Measurements from ENCODE around the gene SPATA6L.

The SPATA6L gene

GRCh38 chr9:4548811-4549725, 117.2 kb downstream of the SPATA6L start:
- DNase-seq, result no peak
- Mint-ChIP-seq H3K27ac (no peak overlapping the region), H3K36me3 (ENCODE audit: low read depth) (no peaks in the 10 kb centered on the region), H3K27me3 (no peaks in the 10 kb centered on the region), H3K4me1 (ENCODE audit: low read depth) (peaks cover 44% of the 10 kb centered on the region), H3K4me3 (no peak overlapping the region), H3K9me3 (no peaks in the 10 kb centered on the region)
